ENCODE data around the gene HOOK2. TPM values are rescaled to one million over a fixed set of nuclear protein-coding genes. Genes with fewer than 3 reads are reported as not detected.
A peak's percentile ranks its signal among the peaks of the same experiment; 100 is the strongest.

HOOK2 gene
- total RNA-seq, 1 donor = 21.7 TPM

GRCh38 chr19:12733369-12734214 lies 41.8 kb downstream of the HOOK2 start:
- H2AFZ ChIP-seq (ENCODE audit: low read length) = no peak overlapping the region
- peak overlapping the region; percentile 81 for H3K4me3 ChIP-seq (ENCODE audit: insufficient read depth, low read length)
- peaks cover 33% of the 10 kb centered on the region for H3K4me1 ChIP-seq (ENCODE audit: insufficient read depth, low read length)
- TF ChIP-seq CTCF (IDR thresholded peaks at IDR 0.05; ENCODE audit: extremely low read depth, low read depth, low read length) = peak; percentile 53
- H3K36me3 ChIP-seq (ENCODE audit: insufficient read depth, low read length) = peaks cover 30% of the 10 kb centered on the region
- H3K27me3 ChIP-seq (ENCODE audit: insufficient read depth, low read length) = no peaks in the 10 kb centered on the region
- peak overlapping the region; percentile 87 for H3K27ac ChIP-seq (ENCODE audit: low read depth, low read length)
- peak; percentile 98 for DNase-seq (ENCODE audit: insufficient read length, low spot score, missing footprints)
- peaks cover 38% of the 10 kb centered on the region for H4K20me1 ChIP-seq (ENCODE audit: insufficient read depth, low read length)
- no peaks in the 10 kb centered on the region for H3K9me3 ChIP-seq (ENCODE audit: low read depth, low read length)
- peak overlapping the region; percentile 94 for H3K4me2 ChIP-seq (ENCODE audit: insufficient read depth, low read length)
- H3K79me2 ChIP-seq (ENCODE audit: insufficient read depth, low read length) = peaks cover 67% of the 10 kb centered on the region

- no peak for DNase-seq (ENCODE audit: insufficient read length, low spot score, missing footprints)
- TF ChIP-seq CTCF (IDR thresholded peaks at IDR 0.05; ENCODE audit: extremely low read depth, low read depth, low read length) = no peak
- Histone ChIP-seq H3K27me3 (ENCODE audit: insufficient read depth, low read length) (no peaks in the 10 kb centered on the region), H3K9me3 (ENCODE audit: low read depth, low read length) (no peaks in the 10 kb centered on the region), H3K79me2 (ENCODE audit: insufficient read depth, low read length) (peaks cover 53% of the 10 kb centered on the region), H4K20me1 (ENCODE audit: insufficient read depth, low read length) (peaks cover 38% of the 10 kb centered on the region), H3K4me1 (ENCODE audit: insufficient read depth, low read length) (peaks cover 18% of the 10 kb centered on the region), H3K27ac (ENCODE audit: low read depth, low read length) (no peak overlapping the region), H2AFZ (ENCODE audit: low read length) (no peak overlapping the region), H3K36me3 (ENCODE audit: insufficient read depth, low read length) (peaks cover 42% of the 10 kb centered on the region), H3K4me3 (ENCODE audit: insufficient read depth, low read length) (no peak overlapping the region), H3K4me2 (ENCODE audit: insufficient read depth, low read length) (no peak overlapping the region)
Observed at GRCh38 chr19:12731337-12731736, 44.0 kb downstream of the HOOK2 start.

GRCh38 chr19:12730064-12730463 lies 45.3 kb downstream of the HOOK2 start:
- H3K4me2 ChIP-seq (ENCODE audit: insufficient read depth, low read length) = no peak overlapping the region
- peaks cover 16% of the 10 kb centered on the region for H3K4me1 ChIP-seq (ENCODE audit: insufficient read depth, low read length)
- H3K9me3 ChIP-seq (ENCODE audit: low read depth, low read length) = no peaks in the 10 kb centered on the region
- no peaks in the 10 kb centered on the region for H3K27me3 ChIP-seq (ENCODE audit: insufficient read depth, low read length)
- peaks cover 53% of the 10 kb centered on the region for H3K79me2 ChIP-seq (ENCODE audit: insufficient read depth, low read length)
- H4K20me1 ChIP-seq (ENCODE audit: insufficient read depth, low read length) = peaks cover 38% of the 10 kb centered on the region
- DNase-seq (ENCODE audit: insufficient read length, low spot score, missing footprints) = peak; percentile 21
- no peak overlapping the region for H3K27ac ChIP-seq (ENCODE audit: low read depth, low read length)
- TF ChIP-seq CTCF (IDR thresholded peaks at IDR 0.05; ENCODE audit: extremely low read depth, low read depth, low read length) = no peak
- no peak overlapping the region for H3K4me3 ChIP-seq (ENCODE audit: insufficient read depth, low read length)
- no peak overlapping the region for H2AFZ ChIP-seq (ENCODE audit: low read length)
- peaks cover 42% of the 10 kb centered on the region for H3K36me3 ChIP-seq (ENCODE audit: insufficient read depth, low read length)

GRCh38 chr19:12727745-12728433 lies 47.5 kb downstream of the HOOK2 start:
- no peak overlapping the region for H3K4me2 ChIP-seq (ENCODE audit: insufficient read depth, low read length)
- H2AFZ ChIP-seq (ENCODE audit: low read length) = no peak overlapping the region
- H3K4me1 ChIP-seq (ENCODE audit: insufficient read depth, low read length) = peaks cover 22% of the 10 kb centered on the region
- no peaks in the 10 kb centered on the region for H3K27me3 ChIP-seq (ENCODE audit: insufficient read depth, low read length)
- H3K9me3 ChIP-seq (ENCODE audit: low read depth, low read length) = no peaks in the 10 kb centered on the region
- H4K20me1 ChIP-seq (ENCODE audit: insufficient read depth, low read length) = peaks cover 27% of the 10 kb centered on the region
- peak; percentile 17 for DNase-seq (ENCODE audit: insufficient read length, low spot score, missing footprints)
- TF ChIP-seq CTCF (IDR thresholded peaks at IDR 0.05; ENCODE audit: extremely low read depth, low read depth, low read length) = no peak
- H3K4me3 ChIP-seq (ENCODE audit: insufficient read depth, low read length) = no peak overlapping the region
- peaks cover 45% of the 10 kb centered on the region for H3K79me2 ChIP-seq (ENCODE audit: insufficient read depth, low read length)
- no peak overlapping the region for H3K27ac ChIP-seq (ENCODE audit: low read depth, low read length)
- H3K36me3 ChIP-seq (ENCODE audit: insufficient read depth, low read length) = peaks cover 42% of the 10 kb centered on the region
